Suprapubic skin (tissue), 4 donors: Measurements from ENCODE around the gene SP100.

Source experiments
- EP300 ChIP-seq: sonication (generic); formaldehyde crosslinking; IDR thresholded peaks from one replicate; pipeline ENCODE4 v1.6.1; 2017; ENCODE audit warnings: antibody characterized with exemption
- POLR2A ChIP-seq, 2 donors: fragments of 450-650 bp; IDR thresholded peaks; one replicate each; pipeline ENCODE4 v1.6.1; 2017; ENCODE audit warnings: antibody characterized with exemption in 2 of 2, mild to moderate bottlenecking in 2 of 2, moderate library complexity in 2 of 2
- POLR2AphosphoS5 ChIP-seq, 3 donors: sonication (generic); formaldehyde crosslinking; IDR thresholded peaks; one replicate each; pipeline ENCODE4 v1.6.1; 2017; ENCODE audit warnings: antibody characterized with exemption in 3 of 3
- TF ChIP-seq, protein P1 (sequence below), 2 donors: fragments of 200-600 bp in 1 of 2; fragments of 450-650 bp in 1 of 2; sonication (generic) in 1 of 2; IDR thresholded peaks; one replicate each; pipeline ENCODE4 v1.5.1; 2016 to 2019; ENCODE audit warnings: antibody characterized with exemption in 2 of 2, mild to moderate bottlenecking in 1 of 2, moderate library complexity in 1 of 2

DNA sequence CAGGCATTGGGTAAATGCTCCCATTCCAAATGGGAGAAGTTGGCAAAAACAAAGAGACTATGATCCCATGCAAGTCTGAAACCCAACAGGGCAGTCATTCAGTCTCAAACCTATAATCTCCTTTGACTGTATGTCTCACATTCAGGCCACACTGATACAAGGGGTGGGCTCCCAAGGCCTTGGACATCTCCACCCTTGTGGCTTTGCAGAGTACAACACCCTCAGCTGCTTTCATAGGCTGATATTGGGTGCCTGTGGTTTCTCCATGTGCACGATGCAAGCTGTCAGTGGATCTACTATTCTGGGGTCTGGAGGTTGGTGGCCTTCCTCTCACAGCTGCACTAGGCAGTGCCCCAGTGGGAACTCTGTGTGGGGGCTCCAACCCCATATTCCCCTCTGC, 155.0 kb downstream of the SP100 start:
- TF ChIP-seq, protein P1, sequence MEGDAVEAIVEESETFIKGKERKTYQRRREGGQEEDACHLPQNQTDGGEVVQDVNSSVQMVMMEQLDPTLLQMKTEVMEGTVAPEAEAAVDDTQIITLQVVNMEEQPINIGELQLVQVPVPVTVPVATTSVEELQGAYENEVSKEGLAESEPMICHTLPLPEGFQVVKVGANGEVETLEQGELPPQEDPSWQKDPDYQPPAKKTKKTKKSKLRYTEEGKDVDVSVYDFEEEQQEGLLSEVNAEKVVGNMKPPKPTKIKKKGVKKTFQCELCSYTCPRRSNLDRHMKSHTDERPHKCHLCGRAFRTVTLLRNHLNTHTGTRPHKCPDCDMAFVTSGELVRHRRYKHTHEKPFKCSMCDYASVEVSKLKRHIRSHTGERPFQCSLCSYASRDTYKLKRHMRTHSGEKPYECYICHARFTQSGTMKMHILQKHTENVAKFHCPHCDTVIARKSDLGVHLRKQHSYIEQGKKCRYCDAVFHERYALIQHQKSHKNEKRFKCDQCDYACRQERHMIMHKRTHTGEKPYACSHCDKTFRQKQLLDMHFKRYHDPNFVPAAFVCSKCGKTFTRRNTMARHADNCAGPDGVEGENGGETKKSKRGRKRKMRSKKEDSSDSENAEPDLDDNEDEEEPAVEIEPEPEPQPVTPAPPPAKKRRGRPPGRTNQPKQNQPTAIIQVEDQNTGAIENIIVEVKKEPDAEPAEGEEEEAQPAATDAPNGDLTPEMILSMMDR (IDR thresholded peaks at IDR 0.05), result no peak
- no peak for TF ChIP-seq POLR2A (IDR thresholded peaks at IDR 0.05)
- no peak for TF ChIP-seq POLR2AphosphoS5 (IDR thresholded peaks at IDR 0.05)
- no peak for TF ChIP-seq EP300
